Measurements from ENCODE around the gene SLC37A1.
A peak's percentile ranks its signal among the peaks of the same experiment; 100 is the strongest.

The SLC37A1 gene

DNA sequence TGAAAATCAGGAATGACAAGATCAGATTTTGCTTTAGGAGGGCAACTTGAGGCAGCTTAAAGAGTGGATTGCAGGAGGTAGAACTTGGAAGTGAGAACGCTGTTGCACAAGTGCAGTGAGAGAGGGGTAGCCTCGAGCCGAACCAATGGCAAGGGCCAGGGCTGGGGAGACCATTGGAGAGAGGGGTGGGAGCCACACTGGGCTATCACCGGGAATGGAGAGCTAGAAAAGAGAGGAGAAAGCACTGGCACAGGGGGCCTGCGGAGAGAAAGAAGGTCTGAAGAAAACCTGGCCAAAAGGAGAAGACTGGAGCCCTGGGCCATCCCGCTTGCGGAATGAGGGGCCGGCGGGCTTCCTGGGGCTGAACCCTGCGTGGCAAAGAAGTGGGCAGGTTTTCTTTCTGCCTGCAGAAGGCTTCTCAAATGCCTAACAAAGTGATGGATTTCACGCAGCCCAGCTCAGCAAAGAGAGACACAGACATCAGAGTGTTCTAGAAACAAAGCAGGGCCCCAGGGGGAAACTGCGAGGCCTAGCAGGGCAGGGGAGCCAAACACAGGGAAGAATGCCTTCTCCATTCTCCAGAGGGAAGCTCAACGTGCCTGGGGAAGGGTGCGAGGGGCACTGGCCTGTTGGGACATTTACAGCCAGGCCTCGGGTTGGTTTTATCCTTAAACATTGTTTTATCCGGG lies 1.2 kb upstream of the SLC37A1 start:
- CTCF ChIA-PET = interaction anchor here (0.8 to 1.9 kb wide), 8 partner anchors 10 to 47 kb away, joined by 3 to 5 read pairs (median 4); no protein-coding TSS in a partner anchor
- H3K27me3 ChIP-seq (replicated peaks in 2 of 5; ENCODE audit: control insufficient read depth in 4 of 5, insufficient read depth in 5 of 5, low read length in 4 of 5) = no peaks in the 10 kb centered on the region
- H3K27ac ChIP-seq (ENCODE audit: insufficient read depth in 1 of 2, low read depth in 1 of 2, low read length in 2 of 2, poor library complexity in 1 of 2, severe bottlenecking in 2 of 2) = peak overlapping the region in 1 of 2 experiments; percentile 54
- no peak for DNase-seq
- POLR2A ChIA-PET = no interaction called here
- 93% methylated on average over 15 of the region's 16 CpGs for WGBS (ENCODE audit: insufficient coverage)
- peaks cover 2 to 7% (median 4%) of the 10 kb centered on the region in 4 experiments for H3K36me3 ChIP-seq (ENCODE audit: control insufficient read depth in 4 of 4, insufficient read depth in 4 of 4, low read length in 3 of 4)
- H3K4me3 ChIP-seq (ENCODE audit: control insufficient read depth in 1 of 7, extremely low read depth in 1 of 7, insufficient read depth in 4 of 7, low read depth in 2 of 7, low read length in 6 of 7) = peak overlapping the region in 1 of 7 experiments; percentile 93
- peaks cover 12 to 49% (median 38%) of the 10 kb centered on the region in 4 experiments for H3K4me1 ChIP-seq (ENCODE audit: control extremely low read depth in 1 of 4, control insufficient read depth in 4 of 4, insufficient read depth in 4 of 4, low read length in 3 of 4)
- peaks cover 0 to 2% (median 0%) of the 10 kb centered on the region in 5 experiments for H3K9me3 ChIP-seq (ENCODE audit: control extremely low read depth in 1 of 5, control insufficient read depth in 4 of 5, insufficient read depth in 2 of 5, low read depth in 1 of 5, low read length in 4 of 5)

DNA sequence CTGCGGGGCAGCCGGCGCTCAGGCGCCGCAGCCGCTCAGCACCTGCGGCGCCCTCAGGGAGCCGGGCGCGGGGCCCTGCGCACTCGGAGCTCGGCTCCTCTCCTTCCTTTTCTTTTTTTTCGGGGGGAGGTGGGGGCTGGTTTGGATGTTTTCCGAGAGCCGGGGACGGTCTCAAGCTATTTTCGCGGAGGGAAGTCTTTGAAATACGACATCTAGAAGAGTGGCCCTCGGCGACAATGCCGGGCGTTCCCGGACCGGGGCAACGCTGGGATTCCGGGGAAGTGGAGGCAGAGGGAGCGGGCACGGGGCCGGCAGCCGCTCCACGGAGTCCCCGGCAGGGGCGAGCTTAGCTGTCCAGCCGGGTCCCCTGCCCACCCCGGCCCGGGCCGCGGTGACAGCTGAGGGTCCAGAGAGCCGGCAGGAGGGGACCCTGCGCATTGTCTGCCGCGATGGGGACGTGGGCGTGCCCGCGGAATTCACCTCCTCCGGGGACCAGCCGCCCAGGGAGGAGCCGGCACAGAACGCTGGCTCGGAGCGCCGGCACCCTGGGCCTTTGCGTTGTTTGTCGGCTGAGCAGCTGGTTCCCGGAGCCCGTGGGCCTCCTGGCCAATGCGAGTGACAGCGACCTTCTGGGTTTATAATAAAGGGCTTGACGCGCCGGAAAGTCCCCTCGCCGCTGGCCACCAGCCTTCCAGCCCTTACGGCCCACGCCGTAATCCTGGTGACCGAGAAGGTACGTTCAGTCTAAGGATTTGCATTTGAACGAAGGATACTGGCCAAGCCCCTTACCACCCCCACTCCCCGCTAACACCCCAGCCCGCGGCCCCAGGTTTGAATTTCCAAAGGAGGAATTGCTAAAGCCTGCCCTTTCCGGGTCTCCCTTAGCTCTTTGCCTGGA lies 582 bp downstream of the SLC37A1 start:
- CTCF ChIA-PET = interaction anchor here (1.1 to 2.1 kb wide), 10 partner anchors 9 to 62 kb away, joined by 3 to 7 read pairs (median 4); no protein-coding TSS in a partner anchor

DNA sequence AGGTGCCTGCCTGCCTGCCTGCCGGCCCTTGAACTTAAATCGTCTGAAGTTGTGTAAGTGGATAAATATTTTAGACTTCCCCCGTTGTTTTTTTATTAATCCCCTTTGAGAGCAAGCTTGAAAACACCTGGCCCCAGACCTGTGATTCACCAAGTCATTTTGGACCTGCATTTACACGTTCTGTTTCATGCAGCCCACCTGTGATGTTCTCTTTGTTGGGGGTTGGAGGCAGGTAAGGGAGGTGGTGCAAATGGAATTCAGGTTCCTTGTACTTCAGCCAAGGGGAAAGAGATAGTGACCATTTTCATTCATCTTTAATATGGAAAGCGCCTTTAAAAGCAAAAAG lies 1.2 kb downstream of the SLC37A1 start:
- peaks cover 3 to 31% (median 15%) of the 10 kb centered on the region in 4 experiments for H3K36me3 ChIP-seq (ENCODE audit: control insufficient read depth in 4 of 4, insufficient read depth in 4 of 4, low read length in 3 of 4)
- H3K4me1 ChIP-seq (ENCODE audit: control extremely low read depth in 1 of 4, control insufficient read depth in 4 of 4, insufficient read depth in 4 of 4, low read length in 3 of 4) = peaks cover 12 to 50% (median 38%) of the 10 kb centered on the region in 4 experiments
- POLR2A ChIA-PET = interaction anchor here (1.4 kb wide), 1 partner anchor 18 kb away, joined by 6 read pairs; no protein-coding TSS in a partner anchor
- DNase-seq = no peak
- WGBS (ENCODE audit: insufficient coverage) = 0% methylated on average over 1 of the region's 5 CpGs
- H3K27me3 ChIP-seq (replicated peaks in 2 of 5; ENCODE audit: control insufficient read depth in 4 of 5, insufficient read depth in 5 of 5, low read length in 4 of 5) = no peaks in the 10 kb centered on the region
- no peaks in the 10 kb centered on the region for H3K9me3 ChIP-seq (ENCODE audit: control extremely low read depth in 1 of 5, control insufficient read depth in 4 of 5, insufficient read depth in 2 of 5, low read depth in 1 of 5, low read length in 4 of 5)
- CTCF ChIA-PET = interaction anchor here (1.3 to 2.1 kb wide), 7 partner anchors 8 to 63 kb away, joined by 3 to 7 read pairs (median 5); no protein-coding TSS in a partner anchor
- H3K4me3 ChIP-seq (ENCODE audit: control insufficient read depth in 1 of 7, extremely low read depth in 1 of 7, insufficient read depth in 4 of 7, low read depth in 2 of 7, low read length in 6 of 7) = peak overlapping the region; percentile 51 to 93 (median 76)
- H3K27ac ChIP-seq (ENCODE audit: insufficient read depth in 1 of 2, low read depth in 1 of 2, low read length in 2 of 2, poor library complexity in 1 of 2, severe bottlenecking in 2 of 2) = peak overlapping the region; percentile 68 to 83

More for the DNA sequence above, 582 bp downstream of the SLC37A1 start:
- Histone ChIP-seq H3K27ac (ENCODE audit: insufficient read depth in 1 of 2, low read depth in 1 of 2, low read length in 2 of 2, poor library complexity in 1 of 2, severe bottlenecking in 2 of 2) (peak overlapping the region; percentile 68 to 83), H3K27me3 (replicated peaks in 2 of 5; ENCODE audit: control insufficient read depth in 4 of 5, insufficient read depth in 5 of 5, low read length in 4 of 5) (no peaks in the 10 kb centered on the region), H3K9me3 (ENCODE audit: control extremely low read depth in 1 of 5, control insufficient read depth in 4 of 5, insufficient read depth in 2 of 5, low read depth in 1 of 5, low read length in 4 of 5) (no peaks in the 10 kb centered on the region), H3K4me3 (ENCODE audit: control insufficient read depth in 1 of 7, extremely low read depth in 1 of 7, insufficient read depth in 4 of 7, low read depth in 2 of 7, low read length in 6 of 7) (peak overlapping the region; percentile 51 to 93 (median 76)), H3K4me1 (ENCODE audit: control extremely low read depth in 1 of 4, control insufficient read depth in 4 of 4, insufficient read depth in 4 of 4, low read length in 3 of 4) (peaks cover 12 to 47% (median 37%) of the 10 kb centered on the region in 4 experiments), H3K36me3 (ENCODE audit: control insufficient read depth in 4 of 4, insufficient read depth in 4 of 4, low read length in 3 of 4) (peaks cover 2 to 24% (median 11%) of the 10 kb centered on the region in 4 experiments)
- 0% methylated on average over 69 of the region's 77 CpGs for WGBS (ENCODE audit: insufficient coverage)
- DNase-seq = peak in 2 of 3 donors; percentile 52 to 63
- POLR2A ChIA-PET = interaction anchor here (1.0 to 1.4 kb wide), 4 partner anchors 9 to 21 kb away, joined by 3 to 6 read pairs (median 4); partner anchors contain the start of gene RSPH1

DNA sequence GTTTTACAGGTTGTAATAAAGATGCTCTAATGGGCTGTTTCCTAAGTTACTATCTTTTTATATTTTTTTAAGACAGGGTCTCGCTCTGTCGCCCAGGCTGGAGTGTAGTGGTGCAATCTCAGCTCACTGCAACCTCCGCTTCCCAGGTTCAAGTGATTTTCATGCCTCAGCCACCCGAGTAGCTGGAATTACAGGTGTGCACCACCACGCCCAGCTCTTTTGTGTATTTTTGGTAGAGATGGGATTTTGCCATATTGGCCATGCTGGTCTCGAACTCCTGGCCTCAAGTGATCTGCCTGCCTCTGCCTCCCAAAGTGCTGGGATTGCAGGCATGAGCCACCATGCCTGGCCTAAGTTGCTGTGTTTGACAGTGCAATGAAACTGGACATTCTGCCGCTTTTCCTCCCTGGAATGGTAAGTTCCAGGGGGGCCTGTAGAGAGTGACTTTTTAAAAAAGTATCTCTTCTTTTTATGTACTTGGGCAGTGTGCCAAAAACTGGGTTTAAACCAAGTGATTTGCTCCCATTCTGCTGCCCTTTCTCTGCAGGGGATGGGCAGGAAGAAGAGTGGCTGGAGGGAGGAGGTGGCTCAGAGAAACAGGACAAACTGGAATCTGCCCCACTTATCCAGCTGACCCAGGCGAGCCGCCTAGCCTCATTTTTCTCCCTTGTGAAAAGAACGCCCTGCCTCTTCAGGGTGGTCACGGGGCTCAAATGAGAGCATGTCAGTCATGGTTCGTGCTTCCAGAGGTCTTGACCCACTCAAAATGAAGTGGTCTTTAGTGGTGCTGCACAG lies 2.3 kb downstream of the SLC37A1 start:
- H3K27me3 ChIP-seq (replicated peaks in 2 of 5; ENCODE audit: control insufficient read depth in 4 of 5, insufficient read depth in 5 of 5, low read length in 4 of 5) = no peaks in the 10 kb centered on the region
- peak overlapping the region in 3 of 7 experiments; percentile 85 to 93 (median 92) for H3K4me3 ChIP-seq (ENCODE audit: control insufficient read depth in 1 of 7, extremely low read depth in 1 of 7, insufficient read depth in 4 of 7, low read depth in 2 of 7, low read length in 6 of 7)
- H3K9me3 ChIP-seq (ENCODE audit: control extremely low read depth in 1 of 5, control insufficient read depth in 4 of 5, insufficient read depth in 2 of 5, low read depth in 1 of 5, low read length in 4 of 5) = no peaks in the 10 kb centered on the region
- no peak overlapping the region for H3K27ac ChIP-seq (ENCODE audit: insufficient read depth in 1 of 2, low read depth in 1 of 2, low read length in 2 of 2, poor library complexity in 1 of 2, severe bottlenecking in 2 of 2)
- DNase-seq = no peak
- H3K4me1 ChIP-seq (ENCODE audit: control extremely low read depth in 1 of 4, control insufficient read depth in 4 of 4, insufficient read depth in 4 of 4, low read length in 3 of 4) = peaks cover 12 to 58% (median 40%) of the 10 kb centered on the region in 4 experiments
- 96% methylated on average over 11 of the region's 12 CpGs for WGBS (ENCODE audit: insufficient coverage)
- ChIA-PET CTCF (interaction anchor here (1.0 to 2.1 kb wide), 3 partner anchors 11 to 60 kb away, joined by 3 to 6 read pairs (median 3); no protein-coding TSS in a partner anchor), POLR2A (no interaction called here)
- H3K36me3 ChIP-seq (ENCODE audit: control insufficient read depth in 4 of 4, insufficient read depth in 4 of 4, low read length in 3 of 4) = peaks cover 7 to 40% (median 20%) of the 10 kb centered on the region in 4 experiments

DNA sequence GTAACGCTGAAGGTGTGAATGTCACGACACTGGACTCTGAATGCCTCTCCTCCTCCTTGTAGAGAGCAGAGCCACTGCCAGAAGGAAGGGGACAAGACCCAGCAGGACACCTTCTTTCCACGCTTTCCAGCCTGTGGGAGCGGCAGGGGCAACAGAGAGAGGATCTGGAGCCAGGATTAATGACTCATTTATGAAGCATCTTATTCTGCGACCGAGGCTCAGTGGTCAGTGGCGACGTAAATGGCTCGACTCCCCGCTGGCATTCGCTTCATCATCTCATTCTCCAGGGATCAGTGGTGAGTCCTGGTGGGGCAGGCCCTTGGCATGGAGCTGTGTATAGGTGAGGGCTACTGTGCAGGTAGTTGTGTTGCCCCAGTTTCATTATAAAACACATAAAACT lies 4.6 kb downstream of the SLC37A1 start:
- H3K36me3 ChIP-seq (ENCODE audit: control insufficient read depth in 4 of 4, insufficient read depth in 4 of 4, low read length in 3 of 4) = peaks cover 15 to 63% (median 38%) of the 10 kb centered on the region in 4 experiments
- no peaks in the 10 kb centered on the region for H3K9me3 ChIP-seq (ENCODE audit: control extremely low read depth in 1 of 5, control insufficient read depth in 4 of 5, insufficient read depth in 2 of 5, low read depth in 1 of 5, low read length in 4 of 5)
- H3K27me3 ChIP-seq (replicated peaks in 2 of 5; ENCODE audit: control insufficient read depth in 4 of 5, insufficient read depth in 5 of 5, low read length in 4 of 5) = no peaks in the 10 kb centered on the region
- no peak for DNase-seq
- CTCF ChIA-PET = interaction anchor here (1.5 kb wide), 1 partner anchor 10 kb away, joined by 3 read pairs; no protein-coding TSS in a partner anchor
- POLR2A ChIA-PET = no interaction called here
- peaks cover 12 to 60% (median 34%) of the 10 kb centered on the region in 4 experiments for H3K4me1 ChIP-seq (ENCODE audit: control extremely low read depth in 1 of 4, control insufficient read depth in 4 of 4, insufficient read depth in 4 of 4, low read length in 3 of 4)
- H3K4me3 ChIP-seq (ENCODE audit: control insufficient read depth in 1 of 7, extremely low read depth in 1 of 7, insufficient read depth in 4 of 7, low read depth in 2 of 7, low read length in 6 of 7) = no peak overlapping the region
- 100% methylated on average over 4 of the region's 11 CpGs for WGBS (ENCODE audit: insufficient coverage)
- no peak overlapping the region for H3K27ac ChIP-seq (ENCODE audit: insufficient read depth in 1 of 2, low read depth in 1 of 2, low read length in 2 of 2, poor library complexity in 1 of 2, severe bottlenecking in 2 of 2)

DNA sequence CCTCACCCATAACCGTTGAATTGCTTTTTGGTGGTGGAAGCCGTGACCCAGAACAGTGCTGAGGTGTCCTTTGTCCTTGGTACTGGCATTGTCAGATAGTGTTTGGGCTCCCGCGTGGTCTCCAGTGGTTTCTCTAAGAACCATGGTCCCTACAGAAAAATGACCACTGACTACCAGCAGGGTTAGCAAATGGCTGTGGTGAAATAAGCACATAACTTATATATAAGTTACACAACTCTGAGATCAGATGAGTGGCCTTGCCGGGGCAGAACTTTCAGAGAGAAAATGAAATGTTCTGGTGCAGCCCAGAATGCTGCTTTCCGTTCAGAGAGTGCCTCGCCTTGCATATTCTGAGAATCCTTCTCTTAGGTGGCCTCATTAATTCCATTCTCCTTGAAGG lies 5.0 kb downstream of the SLC37A1 start:
- peaks cover 15 to 67% (median 42%) of the 10 kb centered on the region in 4 experiments for H3K36me3 ChIP-seq (ENCODE audit: control insufficient read depth in 4 of 4, insufficient read depth in 4 of 4, low read length in 3 of 4)
- POLR2A ChIA-PET = no interaction called here

More for the DNA sequence above, 5.0 kb downstream of the SLC37A1 start:
- peaks cover 13 to 63% (median 34%) of the 10 kb centered on the region in 4 experiments for H3K4me1 ChIP-seq (ENCODE audit: control extremely low read depth in 1 of 4, control insufficient read depth in 4 of 4, insufficient read depth in 4 of 4, low read length in 3 of 4)
- H3K4me3 ChIP-seq (ENCODE audit: control insufficient read depth in 1 of 7, extremely low read depth in 1 of 7, insufficient read depth in 4 of 7, low read depth in 2 of 7, low read length in 6 of 7) = no peak overlapping the region
- H3K9me3 ChIP-seq (ENCODE audit: control extremely low read depth in 1 of 5, control insufficient read depth in 4 of 5, insufficient read depth in 2 of 5, low read depth in 1 of 5, low read length in 4 of 5) = no peaks in the 10 kb centered on the region
- 96% methylated on average over 5 of the region's 7 CpGs for WGBS (ENCODE audit: insufficient coverage)
- CTCF ChIA-PET = interaction anchor here (1.5 kb wide), 1 partner anchor 10 kb away, joined by 3 read pairs; no protein-coding TSS in a partner anchor
- DNase-seq = no peak
- H3K27ac ChIP-seq (ENCODE audit: insufficient read depth in 1 of 2, low read depth in 1 of 2, low read length in 2 of 2, poor library complexity in 1 of 2, severe bottlenecking in 2 of 2) = no peak overlapping the region
- no peaks in the 10 kb centered on the region for H3K27me3 ChIP-seq (replicated peaks in 2 of 5; ENCODE audit: control insufficient read depth in 4 of 5, insufficient read depth in 5 of 5, low read length in 4 of 5)

All from common myeloid progenitor, CD34-positive (primary cell).